C4-2B (cell line): ENCODE results near the gene EVC.

Source experiments
- CTCF ChIP-seq: fragments of 450-650 bp; conservative IDR thresholded peaks from 2 replicates; pipeline ENCODE4 v1.5.1; 2017; ENCODE audit warnings: mild to moderate bottlenecking
- ZFX ChIP-seq: fragments of 450-650 bp; IDR thresholded peaks from 2 replicates; pipeline ENCODE4 v1.6.1; 2017

- no peak for TF ChIP-seq CTCF
- no peak for TF ChIP-seq ZFX
Measured at GRCh38 chr4:5715357-5715756, 4.4 kb downstream of the EVC start.
